GM23248 (cell line): Measurements from ENCODE around the gene CPPED1. TPM values are rescaled to one million over a fixed set of nuclear protein-coding genes. Genes with fewer than 3 reads are reported as not detected.

Experiments used
- DNase-seq: peaks from one replicate; pipeline ENCODE4 v3.0.0-alpha.2; 2015
- H2AFZ ChIP-seq: fragments of 200-600 bp; sonication (generic); 2 replicates; pipeline ENCODE4 v1.6.1; 2016; ENCODE audit warnings: antibody characterized with exemption
- H3F3A ChIP-seq: fragments of 200-600 bp; sonication (generic); 2 replicates; pipeline ENCODE4 v1.6.1; 2016; ENCODE audit warnings: mild to moderate bottlenecking, antibody characterized with exemption, mixed run types; ENCODE audit not compliant: insufficient read depth
- H3K27ac ChIP-seq: fragments of 200-600 bp; sonication (generic); 2 replicates; pipeline ENCODE4 v1.5.1; 2016; ENCODE audit warnings: mild to moderate bottlenecking
- H3K27me3 ChIP-seq: fragments of 200-600 bp; sonication (generic); replicated peaks from 2 replicates; pipeline ENCODE4 v1.6.1; 2016; ENCODE audit warnings: mild to moderate bottlenecking; ENCODE audit not compliant: insufficient read depth
- H3K36me3 ChIP-seq: fragments of 200-600 bp; sonication (generic); 2 replicates; pipeline ENCODE4 v1.6.1; 2016; ENCODE audit warnings: low read depth, mild to moderate bottlenecking
- H3K4me1 ChIP-seq: fragments of 200-600 bp; sonication (generic); 2 replicates; pipeline ENCODE4 v1.6.1; 2016; ENCODE audit warnings: mild to moderate bottlenecking; ENCODE audit not compliant: insufficient read depth
- H3K4me2 ChIP-seq: fragments of 200-600 bp; sonication (generic); one replicate; pipeline ENCODE4 v1.6.1; 2016; ENCODE audit warnings: mild to moderate bottlenecking; ENCODE audit not compliant: unreplicated experiment
- H3K4me3 ChIP-seq: fragments of 200-600 bp; sonication (generic); 2 replicates; pipeline ENCODE4 v1.5.1; 2016; ENCODE audit warnings: mild to moderate bottlenecking
- H3K79me2 ChIP-seq: fragments of 200-600 bp; sonication (generic); 2 replicates; pipeline ENCODE4 v1.6.1; 2016; ENCODE audit warnings: mild to moderate bottlenecking; ENCODE audit not compliant: insufficient read depth
- H3K9ac ChIP-seq: fragments of 200-600 bp; sonication (generic); 2 replicates; pipeline ENCODE4 v1.6.1; 2016; ENCODE audit warnings: mild to moderate bottlenecking
- H3K9me2 ChIP-seq: fragments of 200-600 bp; sonication (generic); 2 replicates; pipeline ENCODE4 v1.6.1; 2016; ENCODE audit warnings: mixed run types, mild to moderate bottlenecking, moderate library complexity; ENCODE audit not compliant: insufficient read depth
- H3K9me3 ChIP-seq: fragments of 200-600 bp; sonication (generic); one replicate; pipeline ENCODE4 v1.6.1; 2017; ENCODE audit warnings: low read depth
- H4K20me1 ChIP-seq: fragments of 200-600 bp; sonication (generic); 2 replicates; pipeline ENCODE4 v1.6.0; 2016; ENCODE audit not compliant: insufficient read depth
- EZH2 ChIP-seq: fragments of 200-600 bp; sonication (generic); IDR thresholded peaks from 2 replicates; pipeline ENCODE4 v1.6.1; 2018; ENCODE audit warnings: antibody characterized with exemption, mild to moderate bottlenecking; ENCODE audit not compliant: insufficient read depth, poor library complexity, severe bottlenecking
- EZH2phosphoT487 ChIP-seq: fragments of 200-600 bp; sonication (generic); IDR thresholded peaks from 2 replicates; pipeline ENCODE4 v1.6.1; 2018; ENCODE audit warnings: antibody characterized with exemption, moderate library complexity, mild to moderate bottlenecking, low read depth; ENCODE audit not compliant: insufficient read depth
- WGBS, 2 experiments: methylation state at CpG; one replicate each; pipeline ENCODE4 v1.1.6; 2015 to 2017; ENCODE audit warnings: low lambda C conversion rate in 2 of 2, low coverage in 1 of 2; ENCODE audit errors: missing lambda C conversion rate in 2 of 2; 5-methylcytosine and 5-hydroxymethylcytosine counted together
- in situ Hi-C: fragments of 300-500 bp; cut with MboI; formaldehyde crosslinking; loops from 2 replicates; pipeline ENCODE4 v1.15.0; 2020
- polyA plus RNA-seq: library from polyadenylated mRNA; unstranded; fragments of >200 nt; fragmentation: Nextera tagmentation; extraction: Ambion mirVana; gene quantifications from 2 replicates; pipeline ENCODE4 v1.2.1, GENCODE V29; 2016
- total RNA-seq: library from RNA; depleted of rRNA; stranded (reverse); fragments of >200 nt; shearing (Covaris generic); gene quantifications from 2 replicates; pipeline ENCODE4 v1.2.3, GENCODE V29; 2014

CPPED1 gene
- total and polyA plus RNA-seq, 2 experiments from 2014 or later = 11.7 to 39.1 TPM

- WGBS, 2 experiments = 91 to 93% methylated on average over 6 of the region's 6 CpGs
These were observed 38.7 kb downstream of the CPPED1 start for GRCh38 chr16:12764813-12765488.

GRCh38 chr16:12763517-12763916 is 40.2 kb downstream of the CPPED1 start:
- H3F3A ChIP-seq = no peaks in the 10 kb centered on the region
- H3K27ac ChIP-seq = no peak overlapping the region
- WGBS, 2 experiments = 96 to 97% methylated on average over 3 of the region's 3 CpGs
- H3K9me2 ChIP-seq = no peaks in the 10 kb centered on the region
- H3K9me3 ChIP-seq = no peaks in the 10 kb centered on the region
- H4K20me1 ChIP-seq = no peaks in the 10 kb centered on the region
- no peaks in the 10 kb centered on the region for H3K27me3 ChIP-seq
- in situ Hi-C loops = no loop called here
- no peak overlapping the region for H3K4me2 ChIP-seq
- no peak for DNase-seq
- TF ChIP-seq EZH2phosphoT487 = no peak
- TF ChIP-seq EZH2 = no peak
- no peak overlapping the region for H3K9ac ChIP-seq
- no peaks in the 10 kb centered on the region for H3K79me2 ChIP-seq
- H3K36me3 ChIP-seq = no peaks in the 10 kb centered on the region
- H3K4me1 ChIP-seq = no peaks in the 10 kb centered on the region
- no peak overlapping the region for H3K4me3 ChIP-seq
- H2AFZ ChIP-seq = no peak overlapping the region

More at GRCh38 chr16:12764813-12765488, 38.7 kb downstream of the CPPED1 start:
- H3K27me3 ChIP-seq = no peaks in the 10 kb centered on the region
- no peak overlapping the region for H3K27ac ChIP-seq
- no peaks in the 10 kb centered on the region for H3K4me1 ChIP-seq
- H3K9ac ChIP-seq = no peak overlapping the region
- no peaks in the 10 kb centered on the region for H3F3A ChIP-seq
- DNase-seq = no peak
- H3K79me2 ChIP-seq = no peaks in the 10 kb centered on the region
- no peak for TF ChIP-seq EZH2phosphoT487
- no peak for TF ChIP-seq EZH2
- in situ Hi-C loops = no loop called here
- H3K9me3 ChIP-seq = no peaks in the 10 kb centered on the region
- no peak overlapping the region for H3K4me3 ChIP-seq
- no peak overlapping the region for H3K4me2 ChIP-seq
- no peaks in the 10 kb centered on the region for H3K36me3 ChIP-seq
- no peaks in the 10 kb centered on the region for H4K20me1 ChIP-seq
- no peak overlapping the region for H2AFZ ChIP-seq
- no peaks in the 10 kb centered on the region for H3K9me2 ChIP-seq

GRCh38 chr16:12760819-12761611 is 42.7 kb downstream of the CPPED1 start:
- Histone ChIP-seq H3K9me3 (no peaks in the 10 kb centered on the region), H3K27ac (no peak overlapping the region), H3K27me3 (no peaks in the 10 kb centered on the region), H3K4me2 (no peak overlapping the region), H3K4me1 (no peaks in the 10 kb centered on the region), H3K9me2 (no peaks in the 10 kb centered on the region), H3F3A (no peaks in the 10 kb centered on the region), H3K4me3 (no peak overlapping the region), H2AFZ (no peak overlapping the region), H3K36me3 (no peaks in the 10 kb centered on the region), H4K20me1 (no peaks in the 10 kb centered on the region), H3K79me2 (no peaks in the 10 kb centered on the region), H3K9ac (no peak overlapping the region)
- 85 to 95% methylated on average over 9 to 12 of the region's 12 CpGs for WGBS, 2 experiments
- in situ Hi-C loops = no loop called here
- DNase-seq = no peak
- TF ChIP-seq EZH2 (no peak), EZH2phosphoT487 (no peak)

- whole genome bisulfite sequencing, 2 experiments = 88 to 89% methylated on average over 9 of the region's 9 CpGs
- TF ChIP-seq EZH2 (no peak), EZH2phosphoT487 (no peak)
- H3K4me2 ChIP-seq = no peak overlapping the region
These were observed 44.8 kb downstream of the CPPED1 start for GRCh38 chr16:12758670-12759558.

More at GRCh38 chr16:12758670-12759558, 44.8 kb downstream of the CPPED1 start:
- Histone ChIP-seq H3K9me2 (no peaks in the 10 kb centered on the region), H3K79me2 (no peaks in the 10 kb centered on the region; the same call in 1 of the 2 replicates), H3K27ac (no peak overlapping the region), H3K4me1 (no peaks in the 10 kb centered on the region), H2AFZ (no peak overlapping the region), H3F3A (no peaks in the 10 kb centered on the region), H3K27me3 (no peaks in the 10 kb centered on the region), H3K4me3 (no peak overlapping the region), H3K36me3 (no peaks in the 10 kb centered on the region), H3K9ac (no peak overlapping the region), H4K20me1 (no peaks in the 10 kb centered on the region), H3K9me3 (no peaks in the 10 kb centered on the region)
- in situ Hi-C loops = no loop called here
- DNase-seq = no peak
